ENCODE results near the gene KCNS3.

Gene KCNS3

GRCh38 chr2:17965196-17965595 is 86.7 kb downstream of the KCNS3 start:
- TF ChIP-seq RAD21 (IDR thresholded peaks at IDR 0.05; ENCODE audit: low read depth) (no peak), MAX (IDR thresholded peaks at IDR 0.05) (no peak), CREB1 (IDR thresholded peaks at IDR 0.05; ENCODE audit: low read depth) (no peak), TAF1 (IDR thresholded peaks at IDR 0.05; ENCODE audit: low read depth) (no peak), NFIC (IDR thresholded peaks at IDR 0.05) (no peak), TCF12 (IDR thresholded peaks at IDR 0.05; ENCODE audit: low read depth) (no peak), CEBPB (IDR thresholded peaks at IDR 0.05) (no peak), TEAD4 (IDR thresholded peaks at IDR 0.05) (no peak), FOXM1 (IDR thresholded peaks at IDR 0.05; ENCODE audit: borderline replicate concordance, low read depth) (no peak)

- TF ChIP-seq TEAD4 (IDR thresholded peaks at IDR 0.05) (no peak), EP300 (IDR thresholded peaks at IDR 0.05; ENCODE audit: borderline replicate concordance) (no peak), FOXM1 (IDR thresholded peaks at IDR 0.05; ENCODE audit: borderline replicate concordance, low read depth) (no peak), EGR1 (IDR thresholded peaks at IDR 0.05) (no peak), USF1 (IDR thresholded peaks at IDR 0.05) (no peak), CEBPB (IDR thresholded peaks at IDR 0.05) (no peak), NFIC (IDR thresholded peaks at IDR 0.05) (no peak), TAF1 (IDR thresholded peaks at IDR 0.05; ENCODE audit: low read depth) (no peak), ZBTB7A (IDR thresholded peaks at IDR 0.05; ENCODE audit: low read depth) (no peak), RAD21 (IDR thresholded peaks at IDR 0.05; ENCODE audit: low read depth) (no peak), TCF12 (IDR thresholded peaks at IDR 0.05; ENCODE audit: low read depth) (no peak), MAX (IDR thresholded peaks at IDR 0.05) (no peak), YY1 (IDR thresholded peaks at IDR 0.05; ENCODE audit: low read depth) (no peak), CREB1 (IDR thresholded peaks at IDR 0.05; ENCODE audit: low read depth) (no peak)
- TF ChIP-seq, protein P1, sequence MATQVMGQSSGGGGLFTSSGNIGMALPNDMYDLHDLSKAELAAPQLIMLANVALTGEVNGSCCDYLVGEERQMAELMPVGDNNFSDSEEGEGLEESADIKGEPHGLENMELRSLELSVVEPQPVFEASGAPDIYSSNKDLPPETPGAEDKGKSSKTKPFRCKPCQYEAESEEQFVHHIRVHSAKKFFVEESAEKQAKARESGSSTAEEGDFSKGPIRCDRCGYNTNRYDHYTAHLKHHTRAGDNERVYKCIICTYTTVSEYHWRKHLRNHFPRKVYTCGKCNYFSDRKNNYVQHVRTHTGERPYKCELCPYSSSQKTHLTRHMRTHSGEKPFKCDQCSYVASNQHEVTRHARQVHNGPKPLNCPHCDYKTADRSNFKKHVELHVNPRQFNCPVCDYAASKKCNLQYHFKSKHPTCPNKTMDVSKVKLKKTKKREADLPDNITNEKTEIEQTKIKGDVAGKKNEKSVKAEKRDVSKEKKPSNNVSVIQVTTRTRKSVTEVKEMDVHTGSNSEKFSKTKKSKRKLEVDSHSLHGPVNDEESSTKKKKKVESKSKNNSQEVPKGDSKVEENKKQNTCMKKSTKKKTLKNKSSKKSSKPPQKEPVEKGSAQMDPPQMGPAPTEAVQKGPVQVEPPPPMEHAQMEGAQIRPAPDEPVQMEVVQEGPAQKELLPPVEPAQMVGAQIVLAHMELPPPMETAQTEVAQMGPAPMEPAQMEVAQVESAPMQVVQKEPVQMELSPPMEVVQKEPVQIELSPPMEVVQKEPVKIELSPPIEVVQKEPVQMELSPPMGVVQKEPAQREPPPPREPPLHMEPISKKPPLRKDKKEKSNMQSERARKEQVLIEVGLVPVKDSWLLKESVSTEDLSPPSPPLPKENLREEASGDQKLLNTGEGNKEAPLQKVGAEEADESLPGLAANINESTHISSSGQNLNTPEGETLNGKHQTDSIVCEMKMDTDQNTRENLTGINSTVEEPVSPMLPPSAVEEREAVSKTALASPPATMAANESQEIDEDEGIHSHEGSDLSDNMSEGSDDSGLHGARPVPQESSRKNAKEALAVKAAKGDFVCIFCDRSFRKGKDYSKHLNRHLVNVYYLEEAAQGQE (IDR thresholded peaks at IDR 0.05; ENCODE audit: low read depth) = no peak
Measured at GRCh38 chr2:17966798-17967197, 88.3 kb downstream of the KCNS3 start.

- no peak for TF ChIP-seq ZBTB7A (IDR thresholded peaks at IDR 0.05; ENCODE audit: low read depth)
- no peak for TF ChIP-seq EP300 (IDR thresholded peaks at IDR 0.05; ENCODE audit: borderline replicate concordance)
- TF ChIP-seq FOXM1 (IDR thresholded peaks at IDR 0.05; ENCODE audit: borderline replicate concordance, low read depth) = no peak
- TF ChIP-seq NFIC (IDR thresholded peaks at IDR 0.05) = no peak
- TF ChIP-seq TCF12 (IDR thresholded peaks at IDR 0.05; ENCODE audit: low read depth) = no peak
- TF ChIP-seq CEBPB (IDR thresholded peaks at IDR 0.05) = no peak
- TF ChIP-seq, protein P1 (IDR thresholded peaks at IDR 0.05; ENCODE audit: low read depth) = no peak
- no peak for TF ChIP-seq CREB1 (IDR thresholded peaks at IDR 0.05; ENCODE audit: low read depth)
- no peak for TF ChIP-seq TAF1 (IDR thresholded peaks at IDR 0.05; ENCODE audit: low read depth)
- TF ChIP-seq EGR1 (IDR thresholded peaks at IDR 0.05) = no peak
- TF ChIP-seq TEAD4 (IDR thresholded peaks at IDR 0.05) = no peak
- no peak for TF ChIP-seq USF1 (IDR thresholded peaks at IDR 0.05)
- no peak for TF ChIP-seq YY1 (IDR thresholded peaks at IDR 0.05; ENCODE audit: low read depth)
- no peak for TF ChIP-seq MAX (IDR thresholded peaks at IDR 0.05)
- TF ChIP-seq RAD21 (IDR thresholded peaks at IDR 0.05; ENCODE audit: low read depth) = no peak
Measured at GRCh38 chr2:17969661-17970060, 91.2 kb downstream of the KCNS3 start.

- TF ChIP-seq TAF1 (IDR thresholded peaks at IDR 0.05; ENCODE audit: low read depth) (no peak), USF1 (IDR thresholded peaks at IDR 0.05) (no peak), FOXM1 (IDR thresholded peaks at IDR 0.05; ENCODE audit: borderline replicate concordance, low read depth) (no peak), MAX (IDR thresholded peaks at IDR 0.05) (no peak), TEAD4 (IDR thresholded peaks at IDR 0.05) (no peak), CEBPB (IDR thresholded peaks at IDR 0.05) (no peak), RAD21 (IDR thresholded peaks at IDR 0.05; ENCODE audit: low read depth) (no peak), ZBTB7A (IDR thresholded peaks at IDR 0.05; ENCODE audit: low read depth) (no peak)
- TF ChIP-seq, protein P1 (IDR thresholded peaks at IDR 0.05; ENCODE audit: low read depth) = no peak
Measured at GRCh38 chr2:17971531-17972125, 93.2 kb downstream of the KCNS3 start.
